ENCODE data around the gene MYO1D.

DNA sequence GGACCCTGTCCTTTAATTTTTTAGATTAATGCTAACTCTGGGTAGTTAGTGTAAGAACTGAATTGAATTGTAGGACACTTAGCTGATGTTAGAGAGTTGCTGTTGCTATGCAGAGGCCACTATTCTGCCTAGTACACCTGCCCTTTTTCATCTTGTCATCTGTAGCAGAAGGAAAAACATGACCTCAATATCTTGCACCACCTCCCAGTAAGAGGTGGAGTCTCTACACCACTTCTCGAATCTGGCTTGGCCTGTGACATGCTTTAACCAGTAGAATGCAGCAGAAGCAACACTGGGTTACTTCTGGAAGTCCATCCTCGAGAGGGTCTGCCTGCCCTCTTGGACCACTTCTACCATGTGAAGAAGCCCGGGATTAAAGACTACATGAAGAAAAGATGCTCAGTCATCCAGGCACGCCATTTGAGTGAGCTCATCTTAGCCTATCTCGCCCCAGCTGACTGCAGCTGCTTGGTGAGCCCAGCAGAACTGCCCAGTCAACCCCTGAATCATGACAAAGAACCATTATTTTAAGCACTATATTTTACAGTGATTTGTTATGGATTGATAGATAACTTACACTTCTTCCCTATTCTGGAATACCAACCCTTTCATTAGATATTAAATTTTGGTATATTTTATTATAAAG, 153.5 kb downstream of the MYO1D start:
- TF ChIP-seq PATZ1 (CRISPR knock-in tag; IDR thresholded peaks at IDR 0.05; ENCODE audit: borderline replicate concordance) = no peak
- TF ChIP-seq RARB (CRISPR knock-in tag; IDR thresholded peaks at IDR 0.05) = no peak
- no peak for TF ChIP-seq BACH2 (CRISPR knock-in tag; IDR thresholded peaks at IDR 0.05; ENCODE audit: borderline replicate concordance)
- no peak for TF ChIP-seq ZNF70 (CRISPR knock-in tag; IDR thresholded peaks at IDR 0.05)
- TF ChIP-seq CREB5 (CRISPR knock-in tag; IDR thresholded peaks at IDR 0.05; ENCODE audit: low read depth) = no peak
- TF ChIP-seq, protein P1, sequence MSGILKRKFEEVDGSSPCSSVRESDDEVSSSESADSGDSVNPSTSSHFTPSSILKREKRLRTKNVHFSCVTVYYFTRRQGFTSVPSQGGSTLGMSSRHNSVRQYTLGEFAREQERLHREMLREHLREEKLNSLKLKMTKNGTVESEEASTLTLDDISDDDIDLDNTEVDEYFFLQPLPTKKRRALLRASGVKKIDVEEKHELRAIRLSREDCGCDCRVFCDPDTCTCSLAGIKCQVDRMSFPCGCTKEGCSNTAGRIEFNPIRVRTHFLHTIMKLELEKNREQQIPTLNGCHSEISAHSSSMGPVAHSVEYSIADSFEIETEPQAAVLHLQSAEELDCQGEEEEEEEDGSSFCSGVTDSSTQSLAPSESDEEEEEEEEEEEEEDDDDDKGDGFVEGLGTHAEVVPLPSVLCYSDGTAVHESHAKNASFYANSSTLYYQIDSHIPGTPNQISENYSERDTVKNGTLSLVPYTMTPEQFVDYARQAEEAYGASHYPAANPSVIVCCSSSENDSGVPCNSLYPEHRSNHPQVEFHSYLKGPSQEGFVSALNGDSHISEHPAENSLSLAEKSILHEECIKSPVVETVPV (CRISPR knock-in tag; IDR thresholded peaks at IDR 0.05) = no peak
- no peak for TF ChIP-seq ZC3H10 (CRISPR knock-in tag; IDR thresholded peaks at IDR 0.05)
- no peak for TF ChIP-seq GLIS3 (CRISPR knock-in tag; IDR thresholded peaks at IDR 0.05)
- TF ChIP-seq, protein P2, sequence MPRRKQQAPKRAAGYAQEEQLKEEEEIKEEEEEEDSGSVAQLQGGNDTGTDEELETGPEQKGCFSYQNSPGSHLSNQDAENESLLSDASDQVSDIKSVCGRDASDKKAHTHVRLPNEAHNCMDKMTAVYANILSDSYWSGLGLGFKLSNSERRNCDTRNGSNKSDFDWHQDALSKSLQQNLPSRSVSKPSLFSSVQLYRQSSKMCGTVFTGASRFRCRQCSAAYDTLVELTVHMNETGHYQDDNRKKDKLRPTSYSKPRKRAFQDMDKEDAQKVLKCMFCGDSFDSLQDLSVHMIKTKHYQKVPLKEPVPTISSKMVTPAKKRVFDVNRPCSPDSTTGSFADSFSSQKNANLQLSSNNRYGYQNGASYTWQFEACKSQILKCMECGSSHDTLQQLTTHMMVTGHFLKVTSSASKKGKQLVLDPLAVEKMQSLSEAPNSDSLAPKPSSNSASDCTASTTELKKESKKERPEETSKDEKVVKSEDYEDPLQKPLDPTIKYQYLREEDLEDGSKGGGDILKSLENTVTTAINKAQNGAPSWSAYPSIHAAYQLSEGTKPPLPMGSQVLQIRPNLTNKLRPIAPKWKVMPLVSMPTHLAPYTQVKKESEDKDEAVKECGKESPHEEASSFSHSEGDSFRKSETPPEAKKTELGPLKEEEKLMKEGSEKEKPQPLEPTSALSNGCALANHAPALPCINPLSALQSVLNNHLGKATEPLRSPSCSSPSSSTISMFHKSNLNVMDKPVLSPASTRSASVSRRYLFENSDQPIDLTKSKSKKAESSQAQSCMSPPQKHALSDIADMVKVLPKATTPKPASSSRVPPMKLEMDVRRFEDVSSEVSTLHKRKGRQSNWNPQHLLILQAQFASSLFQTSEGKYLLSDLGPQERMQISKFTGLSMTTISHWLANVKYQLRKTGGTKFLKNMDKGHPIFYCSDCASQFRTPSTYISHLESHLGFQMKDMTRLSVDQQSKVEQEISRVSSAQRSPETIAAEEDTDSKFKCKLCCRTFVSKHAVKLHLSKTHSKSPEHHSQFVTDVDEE (CRISPR knock-in tag; IDR thresholded peaks at IDR 0.05) = no peak
- TF ChIP-seq PPARA (CRISPR knock-in tag; IDR thresholded peaks at IDR 0.05; ENCODE audit: borderline replicate concordance) = no peak
- TF ChIP-seq ESRRG (CRISPR knock-in tag; IDR thresholded peaks at IDR 0.05) = no peak
